PC-3 (cell line): ENCODE measurements around the gene NLGN1. TPM values are rescaled to one million over a fixed set of nuclear protein-coding genes. Genes with fewer than 3 reads are reported as not detected.
A peak's percentile ranks its signal among the peaks of the same experiment; 100 is the strongest.

Experiments used
- ATAC-seq: fragments of 200-7000 bp; cut with Tn5 transposase; 2 replicates; pipeline ENCODE4 v1.9.1; 2020; ENCODE audit warnings: mild to moderate bottlenecking, moderate library complexity
- BruUV-seq: library from RNA; stranded (reverse); fragments of 400-500 nt; replicated peaks from 2 replicates; lab custom pipeline; 2021; lab: Mats Ljungman, UMichigan
- CTCF ChIA-PET: fragments of 300-600 bp; sonication (Branson Sonifier 250); formaldehyde crosslinking; loops from one replicate; lab custom pipeline; 2022; ENCODE audit warnings: antibody characterized with exemption; lab: Charles Lee
- POLR2A ChIA-PET: fragments of 300-600 bp; sonication (Branson Sonifier 250); formaldehyde crosslinking; loops from one replicate; lab custom pipeline; 2022; ENCODE audit warnings: antibody characterized with exemption; ENCODE audit not compliant: unreplicated experiment; lab: Charles Lee
- DNase-seq: peaks from one replicate; pipeline ENCODE4 v3.0.0-alpha.2; 2015
- H2AFZ ChIP-seq: fragments of 300-600 bp; sonication (generic); 2 replicates; pipeline ENCODE4 v1.6.0; 2016; ENCODE audit warnings: antibody characterized with exemption, low read length
- H3F3A ChIP-seq: fragments of 300-600 bp; sonication (generic); one replicate; pipeline ENCODE4 v1.6.0; 2017; ENCODE audit warnings: antibody characterized with exemption, low read length, control low read depth, mild to moderate bottlenecking; ENCODE audit not compliant: unreplicated experiment
- H3K27ac ChIP-seq: fragments of 300-600 bp; sonication (generic); 2 replicates; pipeline ENCODE4 v1.5.1; 2016; ENCODE audit warnings: mild to moderate bottlenecking, low read length
- H3K27me3 ChIP-seq: fragments of 300-600 bp; sonication (generic); 2 replicates; pipeline ENCODE4 v1.6.1; 2016; ENCODE audit warnings: low read length, mixed read lengths
- H3K36me3 ChIP-seq: fragments of 300-600 bp; sonication (generic); 2 replicates; pipeline ENCODE4 v1.6.1; 2016; ENCODE audit warnings: low read depth, mixed run types, low read length, mixed read lengths
- H3K4me1 ChIP-seq: fragments of 300-600 bp; sonication (generic); 2 replicates; pipeline ENCODE4 v1.5.1; 2016; ENCODE audit warnings: low read length; ENCODE audit not compliant: insufficient read depth
- H3K4me2 ChIP-seq: fragments of 300-600 bp; sonication (generic); 2 replicates; pipeline ENCODE4 v1.6.0; 2016; ENCODE audit warnings: low read length
- H3K4me3 ChIP-seq: fragments of 300-600 bp; sonication (generic); 2 replicates; pipeline ENCODE4 v1.5.1; 2016; ENCODE audit warnings: mild to moderate bottlenecking, low read length, mixed read lengths
- H3K79me2 ChIP-seq: fragments of 300-600 bp; sonication (generic); 2 replicates; pipeline ENCODE4 v1.6.1; 2017; ENCODE audit warnings: low read length, mixed read lengths
- H3K9ac ChIP-seq: fragments of 300-600 bp; sonication (generic); 2 replicates; pipeline ENCODE4 v1.6.0; 2016; ENCODE audit warnings: mild to moderate bottlenecking, low read length
- H3K9me2 ChIP-seq: fragments of 300-600 bp; sonication (generic); replicated peaks from 2 replicates; pipeline ENCODE4 v1.6.1; 2016; ENCODE audit warnings: mixed run types, low read length, mixed read lengths
- H3K9me3 ChIP-seq: fragments of 300-600 bp; sonication (generic); 2 replicates; pipeline ENCODE4 v1.6.1; 2016; ENCODE audit warnings: low read length, mixed read lengths
- H4K20me1 ChIP-seq: fragments of 300-600 bp; sonication (generic); 2 replicates; pipeline ENCODE4 v1.6.1; 2016; ENCODE audit warnings: low read length, mixed read lengths
- EZH2 ChIP-seq: fragments of 300-600 bp; sonication (generic); IDR thresholded peaks from one replicate; pipeline ENCODE4 v1.6.1; 2017; ENCODE audit warnings: antibody characterized with exemption, mild to moderate bottlenecking, low read length; ENCODE audit not compliant: unreplicated experiment
- EZH2phosphoT487 ChIP-seq: fragments of 300-600 bp; sonication (generic); IDR thresholded peaks from 2 replicates; pipeline ENCODE4 v1.6.1; 2018; ENCODE audit warnings: mild to moderate bottlenecking, antibody characterized with exemption, low read length, borderline replicate concordance
- intact Hi-C: fragments of 100-400 bp; cut with micrococcal nuclease; formaldehyde crosslinking; loops from 2 replicates; pipeline ENCODE4 v1.9.0; 2023
- total RNA-seq: library from RNA; depleted of rRNA; stranded (reverse); fragments of >200 nt; gene quantifications from 2 replicates; pipeline ENCODE4 v1.2.3, GENCODE V29; 2014
- TF ChIP-seq, protein P1 (sequence below): fragments of 300-600 bp; sonication (generic); conservative IDR thresholded peaks from 2 replicates; pipeline ENCODE4 v1.5.1; 2017; ENCODE audit warnings: antibody characterized with exemption, low read depth, mild to moderate bottlenecking, low read length

The NLGN1 gene
- total RNA-seq, 1 experiment from 2014 or later: 0.77 TPM

DNA sequence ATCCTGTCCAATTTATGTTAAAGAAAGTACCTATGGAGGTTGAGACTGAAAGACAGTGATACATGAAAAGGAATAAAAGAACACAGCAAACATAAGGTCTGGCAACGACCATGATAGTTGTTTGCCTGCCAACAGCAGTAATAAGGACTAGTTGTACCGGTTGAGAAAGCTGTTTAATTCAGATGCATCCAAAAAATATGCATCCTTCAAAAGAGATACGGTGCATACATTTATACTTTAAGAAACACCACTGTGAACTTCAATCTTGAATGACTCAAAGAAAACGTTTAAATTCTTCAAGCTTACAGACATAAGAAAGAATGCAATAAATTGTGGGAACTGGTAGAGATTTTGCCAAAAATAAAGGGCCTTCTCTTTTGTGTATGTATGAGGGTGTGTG, 492.1 kb downstream of the NLGN1 start:
- H3K4me2 ChIP-seq: peak overlapping the region; percentile 17; the same call in 1 of the 2 replicates
- no TSS peak for BruUV-seq

DNA sequence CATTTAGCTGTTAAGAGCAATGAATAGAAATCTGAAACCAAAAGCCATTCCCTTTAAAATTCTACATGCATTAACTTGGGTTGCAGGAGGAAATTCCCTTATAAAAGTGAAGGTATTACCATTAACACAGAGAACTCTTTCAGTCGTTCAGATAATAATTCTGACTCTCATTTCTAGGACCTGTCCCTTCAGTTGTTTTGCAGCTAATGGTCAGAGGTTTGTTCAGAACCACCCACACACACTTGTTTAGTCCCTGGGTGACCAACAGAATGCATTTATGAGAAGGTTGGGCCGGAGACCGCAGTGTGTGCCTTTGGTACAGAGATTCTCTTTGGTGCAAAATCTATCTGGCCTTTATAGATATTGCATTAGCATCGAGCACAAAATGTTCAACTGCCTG, 492.5 kb downstream of the NLGN1 start:
- H3K4me1 ChIP-seq: peaks cover 42% of the 10 kb centered on the region
- H3K4me3 ChIP-seq: no peak overlapping the region
- TF ChIP-seq EZH2phosphoT487: no peak
- TF ChIP-seq, protein P1, sequence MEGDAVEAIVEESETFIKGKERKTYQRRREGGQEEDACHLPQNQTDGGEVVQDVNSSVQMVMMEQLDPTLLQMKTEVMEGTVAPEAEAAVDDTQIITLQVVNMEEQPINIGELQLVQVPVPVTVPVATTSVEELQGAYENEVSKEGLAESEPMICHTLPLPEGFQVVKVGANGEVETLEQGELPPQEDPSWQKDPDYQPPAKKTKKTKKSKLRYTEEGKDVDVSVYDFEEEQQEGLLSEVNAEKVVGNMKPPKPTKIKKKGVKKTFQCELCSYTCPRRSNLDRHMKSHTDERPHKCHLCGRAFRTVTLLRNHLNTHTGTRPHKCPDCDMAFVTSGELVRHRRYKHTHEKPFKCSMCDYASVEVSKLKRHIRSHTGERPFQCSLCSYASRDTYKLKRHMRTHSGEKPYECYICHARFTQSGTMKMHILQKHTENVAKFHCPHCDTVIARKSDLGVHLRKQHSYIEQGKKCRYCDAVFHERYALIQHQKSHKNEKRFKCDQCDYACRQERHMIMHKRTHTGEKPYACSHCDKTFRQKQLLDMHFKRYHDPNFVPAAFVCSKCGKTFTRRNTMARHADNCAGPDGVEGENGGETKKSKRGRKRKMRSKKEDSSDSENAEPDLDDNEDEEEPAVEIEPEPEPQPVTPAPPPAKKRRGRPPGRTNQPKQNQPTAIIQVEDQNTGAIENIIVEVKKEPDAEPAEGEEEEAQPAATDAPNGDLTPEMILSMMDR: no peak
- no peak for TF ChIP-seq EZH2
- BruUV-seq: no TSS peak
- no peak overlapping the region; the same call in 1 of the 2 replicates for H2AFZ ChIP-seq
- H3K4me2 ChIP-seq: 0 out of 2 replicates have a peak overlapping the region, but pooled peaks have one; percentile 17
- ChIA-PET CTCF (no interaction called here), POLR2A (interaction anchor here (0.6 kb wide), 1 partner anchor 1812 kb away, joined by 4 read pairs; no protein-coding TSS in a partner anchor)
- DNase-seq (no peak), ATAC-seq (no peak)
- no peaks in the 10 kb centered on the region for H3K27me3 ChIP-seq
- H3K79me2 ChIP-seq: no peaks in the 10 kb centered on the region
- H3K9ac ChIP-seq: no peak overlapping the region
- peaks cover 5% of the 10 kb centered on the region for H3F3A ChIP-seq
- 0 out of 2 replicates have a peak overlapping the region, but pooled peaks have one; percentile 14 for H3K27ac ChIP-seq
- no peaks in the 10 kb centered on the region for H3K36me3 ChIP-seq
- no peaks in the 10 kb centered on the region for H3K9me2 ChIP-seq
- H3K9me3 ChIP-seq: no peaks in the 10 kb centered on the region
- no peaks in the 10 kb centered on the region for H4K20me1 ChIP-seq
- intact Hi-C loops: no loop called here

More for the DNA sequence above, 492.1 kb downstream of the NLGN1 start:
- Histone ChIP-seq H3K9me2 (no peaks in the 10 kb centered on the region), H3K27ac (0 out of 2 replicates have a peak overlapping the region, but pooled peaks have one; percentile 14), H3K36me3 (no peaks in the 10 kb centered on the region), H4K20me1 (no peaks in the 10 kb centered on the region), H3K79me2 (no peaks in the 10 kb centered on the region), H3K27me3 (no peaks in the 10 kb centered on the region), H3K9me3 (no peaks in the 10 kb centered on the region), H3K9ac (no peak overlapping the region), H3K4me1 (peaks cover 42% of the 10 kb centered on the region), H2AFZ (no peak overlapping the region; the same call in 1 of the 2 replicates), H3F3A (peaks cover 5% of the 10 kb centered on the region), H3K4me3 (no peak overlapping the region)
- ChIA-PET POLR2A (interaction anchor here (0.6 kb wide), 2 partner anchors 12 to 1812 kb away, joined by 3 to 4 read pairs; no protein-coding TSS in a partner anchor), CTCF (no interaction called here)
- DNase-seq (peak; percentile 50), ATAC-seq (peak; percentile 19)
- intact Hi-C loops: loop anchor here (10.0 kb wide), 1 partner anchor 305 kb away; no protein-coding TSS in a partner anchor
- TF ChIP-seq EZH2phosphoT487: no peak
- TF ChIP-seq, protein P1: no peak
- no peak for TF ChIP-seq EZH2
